IPS-18c (cell line): Measurements from ENCODE around the gene MCCC1.
"Not testable (repeated sequence)": the region's sequence is repeated elsewhere in the genome, so short reads cannot be mapped to it uniquely, and the experiment has no call there.

Experiments used
- H3K4me3 ChIP-seq: 2 replicates; pipeline ENCODE4 v1.7.0; 2013; ENCODE audit warnings: low read depth, mild to moderate bottlenecking, low read length, moderate library complexity; ENCODE audit not compliant: insufficient read depth
- H3K9me3 ChIP-seq: one replicate; pipeline ENCODE4 v1.6.1; 2013; ENCODE audit warnings: mild to moderate bottlenecking, low read length, moderate library complexity; ENCODE audit not compliant: control insufficient read depth, insufficient read depth

The MCCC1 gene

GRCh38 chr3:183108470-183108869 is 9.2 kb upstream of the MCCC1 start:
- Histone ChIP-seq H3K4me3 (no peak overlapping the region), H3K9me3 (no peaks in the 10 kb centered on the region)

GRCh38 chr3:183108001-183108449 is 8.7 kb upstream of the MCCC1 start:
- no peaks in the 10 kb centered on the region for H3K9me3 ChIP-seq
- H3K4me3 ChIP-seq: no peak overlapping the region

DNA sequence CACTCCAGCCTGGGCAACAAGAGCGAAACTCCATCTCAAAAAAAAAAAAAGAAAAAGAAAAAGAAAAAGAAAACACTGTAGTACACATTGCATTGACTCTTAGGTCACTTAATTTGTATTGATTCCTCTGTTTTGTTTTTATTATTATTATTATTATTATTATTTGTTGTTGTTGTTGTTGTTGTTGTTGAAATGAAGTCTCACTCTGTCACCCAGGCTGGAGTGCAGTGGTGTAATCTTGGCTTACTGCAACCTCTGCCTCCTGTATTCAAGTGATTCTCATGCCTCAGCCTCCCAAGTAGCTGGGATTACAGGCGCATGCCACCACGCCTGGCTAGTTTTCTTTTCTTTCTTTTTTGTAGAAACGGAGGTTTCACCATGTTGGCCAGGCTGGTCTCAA is 8.1 kb upstream of the MCCC1 start:
- not testable (repeated sequence) for H3K9me3 ChIP-seq, H3K4me3 ChIP-seq

DNA sequence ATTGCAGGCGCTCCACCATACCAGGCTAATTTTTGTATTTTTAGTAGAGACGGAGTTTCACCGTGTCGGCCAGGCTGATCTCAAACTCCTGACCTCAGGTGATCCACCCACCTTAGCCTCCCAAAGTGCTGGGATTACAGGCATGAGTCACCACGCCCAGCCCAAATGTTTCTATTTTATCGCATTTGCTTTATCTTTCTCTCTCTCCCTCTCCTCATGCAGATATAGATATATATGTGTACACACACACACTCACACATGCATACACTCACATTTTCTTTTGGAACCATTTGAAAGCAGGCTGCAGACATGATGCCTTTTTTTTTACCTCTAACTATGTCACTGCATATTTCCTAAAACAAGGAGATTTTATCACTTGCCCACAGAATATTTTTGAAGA is 7.3 kb upstream of the MCCC1 start:
- no peaks in the 10 kb centered on the region for H3K9me3 ChIP-seq
- H3K4me3 ChIP-seq: no peak overlapping the region

DNA sequence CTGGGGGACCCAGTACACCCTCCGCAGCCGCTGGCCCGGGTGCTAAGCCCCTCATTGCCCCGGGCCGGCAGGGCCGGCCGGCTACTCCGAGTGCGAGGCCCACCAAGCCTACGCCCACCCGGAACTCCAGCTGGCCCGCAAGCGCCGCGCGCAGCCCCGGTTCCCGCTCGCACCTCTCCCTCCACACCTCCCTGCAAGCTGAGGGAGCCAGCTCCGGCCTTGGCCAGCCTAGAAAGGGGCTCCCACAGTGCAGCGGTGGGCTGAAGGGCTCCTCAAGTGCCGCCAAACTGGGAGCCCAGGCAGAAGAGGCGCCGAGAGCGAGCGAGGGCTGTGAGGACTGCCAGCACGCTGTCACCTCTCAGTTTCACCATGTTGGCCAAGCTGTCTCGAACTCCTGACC is 4.7 kb upstream of the MCCC1 start:
- not testable (repeated sequence) for H3K9me3 ChIP-seq, H3K4me3 ChIP-seq

GRCh38 chr3:183101040-183101439 is 1.7 kb upstream of the MCCC1 start:
- not testable (repeated sequence) for H3K9me3 ChIP-seq, H3K4me3 ChIP-seq

DNA sequence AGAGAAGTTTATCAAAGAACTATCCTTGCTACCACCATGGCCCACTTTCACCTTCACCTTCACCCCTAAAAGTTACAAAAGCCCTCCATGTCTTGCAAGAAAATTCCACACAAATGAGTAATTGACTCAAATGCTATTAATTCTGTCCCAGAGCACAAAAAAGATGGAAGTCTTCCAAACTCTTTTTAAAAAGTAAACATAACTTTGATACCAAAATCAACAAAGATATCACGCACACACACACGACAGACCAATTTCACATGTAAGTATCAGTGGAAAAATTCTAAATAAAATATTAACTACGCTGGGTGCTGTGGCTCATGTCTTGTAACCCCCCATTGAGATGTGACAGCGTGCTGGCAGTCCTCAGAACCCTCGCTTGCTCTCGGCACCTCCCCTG is 1.1 kb upstream of the MCCC1 start:
- Histone ChIP-seq H3K9me3 (no peaks in the 10 kb centered on the region), H3K4me3 (no peak overlapping the region)

DNA sequence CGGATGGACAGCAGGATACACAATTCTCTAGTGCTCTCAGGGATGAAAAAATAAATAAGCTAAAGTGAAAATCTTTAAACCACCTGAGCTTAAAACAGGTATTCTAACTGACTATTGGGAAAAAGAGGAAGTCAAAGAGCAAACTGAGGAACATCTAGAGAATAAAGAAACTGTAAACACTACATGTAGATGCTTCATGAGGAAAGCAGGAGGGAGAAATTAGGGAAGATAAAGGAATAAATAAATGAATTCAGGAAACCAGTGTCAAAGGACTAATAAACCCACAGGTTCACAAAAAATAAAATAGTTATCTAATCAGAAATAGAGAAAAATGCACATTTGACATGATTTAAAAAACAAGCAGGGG is 525 bp upstream of the MCCC1 start:
- Histone ChIP-seq H3K9me3 (no peaks in the 10 kb centered on the region), H3K4me3 (peak overlapping the region; percentile 21)

- Histone ChIP-seq H3K9me3 (no peaks in the 10 kb centered on the region), H3K4me3 (peak overlapping the region; percentile 85)
These were observed 715 bp downstream of the MCCC1 start for GRCh38 chr3:183098536-183099025.

- H3K4me3 ChIP-seq: no peak overlapping the region
- H3K9me3 ChIP-seq: no peaks in the 10 kb centered on the region
These were observed 4.6 kb downstream of the MCCC1 start for GRCh38 chr3:183094711-183095110.

GRCh38 chr3:183092256-183092655 is 7.0 kb downstream of the MCCC1 start:
- Histone ChIP-seq H3K4me3 (no peak overlapping the region), H3K9me3 (no peaks in the 10 kb centered on the region)

GRCh38 chr3:183087184-183087583 is 12.1 kb downstream of the MCCC1 start:
- Histone ChIP-seq H3K9me3 (peaks cover 3% of the 10 kb centered on the region), H3K4me3 (no peak overlapping the region)

DNA sequence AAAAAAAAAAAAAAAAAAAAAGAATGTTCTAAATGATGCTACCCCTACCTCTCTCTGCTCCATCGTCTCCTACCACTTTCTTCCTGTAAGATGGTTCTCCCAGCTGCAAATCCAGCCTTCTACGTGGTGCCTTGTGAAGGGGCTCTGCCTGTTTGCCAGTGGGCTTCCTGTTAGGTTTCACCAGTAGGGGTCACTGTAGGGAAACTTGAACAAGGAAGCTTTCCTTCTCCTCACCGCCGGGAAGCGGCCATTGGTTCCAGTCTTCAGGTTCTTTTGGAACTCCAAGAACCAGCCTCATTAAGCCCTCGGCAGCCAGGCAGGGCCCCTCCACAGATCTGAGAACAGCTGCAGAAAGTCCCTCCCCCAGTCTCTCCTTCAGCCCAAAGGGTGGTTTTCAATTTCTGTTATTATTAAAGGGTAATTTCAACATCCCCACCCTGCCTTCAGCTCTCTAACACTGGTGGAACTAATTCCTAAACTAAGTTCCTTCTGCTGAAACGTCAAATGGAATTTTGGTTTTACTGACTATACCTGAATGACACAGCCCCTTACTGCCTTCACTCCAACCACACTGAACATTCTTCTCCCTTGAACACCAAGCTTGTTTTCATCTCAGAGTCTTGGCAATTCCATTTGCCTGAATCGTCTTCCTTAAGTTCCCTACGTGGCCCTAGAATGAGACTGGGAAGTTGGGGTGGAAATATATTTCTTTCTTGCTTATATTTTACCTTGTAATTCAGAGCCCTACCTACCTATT is 13.5 kb downstream of the MCCC1 start:
- H3K4me3 ChIP-seq: no peak overlapping the region
- peaks cover 3% of the 10 kb centered on the region for H3K9me3 ChIP-seq

GRCh38 chr3:183082355-183082915 is 16.9 kb downstream of the MCCC1 start:
- H3K4me3 ChIP-seq: no peak overlapping the region
- peaks cover 5% of the 10 kb centered on the region for H3K9me3 ChIP-seq

DNA sequence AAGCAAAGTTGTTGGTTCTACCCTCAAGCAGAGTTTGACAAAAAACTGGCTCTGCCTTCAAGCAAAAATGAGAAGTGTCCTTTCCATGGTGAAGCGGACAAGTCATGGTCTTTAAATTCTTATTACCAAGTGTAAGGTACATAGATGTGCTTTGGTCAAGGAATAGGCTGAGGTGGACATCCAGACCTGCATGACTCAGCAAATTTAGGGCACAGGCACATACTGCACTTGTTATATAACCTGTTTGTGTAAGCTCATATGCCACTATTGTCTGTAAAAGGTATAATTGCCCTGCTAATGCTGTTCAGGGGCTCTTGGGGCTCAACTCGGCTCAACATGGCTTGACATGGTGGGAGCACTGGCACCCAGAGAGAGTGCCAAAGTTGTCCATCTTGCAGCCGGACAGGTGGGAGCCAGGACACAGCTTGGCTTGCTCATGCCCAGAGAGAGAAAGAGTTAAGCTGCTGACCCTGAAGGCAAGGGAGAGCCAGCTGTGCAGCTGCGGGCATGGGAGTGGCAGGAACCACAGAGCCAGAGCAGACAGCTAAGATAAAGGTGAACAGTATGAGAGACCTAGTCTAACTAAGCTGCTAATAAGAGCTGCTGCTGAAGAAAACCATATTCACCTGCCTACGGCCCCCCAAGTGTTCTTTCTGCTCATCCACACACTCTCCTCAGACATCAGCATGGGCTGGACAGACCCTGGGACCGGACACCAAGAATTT is 17.7 kb downstream of the MCCC1 start:
- Histone ChIP-seq H3K4me3 (no peak overlapping the region), H3K9me3 (peaks cover 5% of the 10 kb centered on the region)

GRCh38 chr3:183080628-183081027 is 18.7 kb downstream of the MCCC1 start:
- H3K9me3 ChIP-seq: peaks cover 5% of the 10 kb centered on the region
- no peak overlapping the region for H3K4me3 ChIP-seq

DNA sequence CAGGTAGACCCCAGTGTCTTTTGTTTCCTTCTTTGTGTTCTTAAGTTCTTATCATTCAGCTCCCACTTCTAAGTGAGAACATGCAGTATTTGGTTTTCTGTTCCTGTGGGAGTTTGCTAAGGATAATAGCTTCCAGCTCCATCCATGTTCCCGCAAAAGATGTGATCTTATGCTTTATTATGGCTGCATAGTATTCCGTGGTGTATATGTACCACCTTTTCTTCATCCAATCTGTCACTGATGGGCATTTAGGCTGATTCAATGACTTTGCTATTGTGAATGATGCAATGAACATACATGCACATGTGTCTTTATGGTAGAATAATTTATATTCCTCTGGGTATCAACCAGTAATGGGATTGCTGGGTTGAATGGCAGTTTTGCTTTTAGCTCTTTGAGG is 24.4 kb downstream of the MCCC1 start:
- no peak overlapping the region for H3K4me3 ChIP-seq
- H3K9me3 ChIP-seq: peaks cover 3% of the 10 kb centered on the region

- peaks cover 2% of the 10 kb centered on the region for H3K9me3 ChIP-seq
- no peak overlapping the region for H3K4me3 ChIP-seq
These were observed 25.0 kb downstream of the MCCC1 start for GRCh38 chr3:183074261-183074660.
